HG02885 (cell line): ENCODE measurements around the gene PRR14L.
"Not testable (repeated sequence)": the region's sequence is repeated elsewhere in the genome, so short reads cannot be mapped to it uniquely, and the experiment has no call there.

Source experiments
- ATAC-seq: cut with Tn5 transposase; IDR thresholded peaks from one replicate; pipeline ENCODE4 v1.9.1; 2021; ENCODE audit warnings: mild to moderate bottlenecking; ENCODE audit not compliant: unreplicated experiment, poor library complexity

PRR14L gene

GRCh38 chr22:31749636-31750364 is at the start of gene PRR14L:
Gene PRR14L (minus strand): TSS chr22:31750132. CDS start chr22:31738860, 11,272 bp downstream.
- peak; percentile 68 for ATAC-seq

GRCh38 chr22:31799358-31799757 is 49.4 kb upstream of the PRR14L start:
- ATAC-seq, result not testable (repeated sequence)

GRCh38 chr22:31790240-31790639 is 40.3 kb upstream of the PRR14L start:
- ATAC-seq, result peak; percentile 72

GRCh38 chr22:31789803-31790202 is 39.9 kb upstream of the PRR14L start:
- no peak for ATAC-seq

GRCh38 chr22:31776231-31776630 is 26.3 kb upstream of the PRR14L start:
- ATAC-seq, result no peak

- ATAC-seq, result no peak
These were observed 23.5 kb upstream of the PRR14L start for GRCh38 chr22:31773416-31773815.

GRCh38 chr22:31768422-31769059 is 18.6 kb upstream of the PRR14L start:
- ATAC-seq, result no peak

- ATAC-seq, result no peak
These were observed 14.9 kb upstream of the PRR14L start for GRCh38 chr22:31764785-31765184.

- not testable (repeated sequence) for ATAC-seq
These were observed 8.9 kb upstream of the PRR14L start for GRCh38 chr22:31758860-31759259.

- ATAC-seq, result no peak
These were observed 7.3 kb upstream of the PRR14L start for GRCh38 chr22:31757265-31757664.

GRCh38 chr22:31754813-31755212 is 4.9 kb upstream of the PRR14L start:
- no peak for ATAC-seq

- peak; percentile 75 for ATAC-seq
These were observed 3.9 kb upstream of the PRR14L start, which contains the start of gene DEPDC5 for GRCh38 chr22:31753634-31754501. Gene DEPDC5 (plus strand): TSS chr22:31754019. CDS start chr22:31754922, 903 bp downstream.

GRCh38 chr22:31753005-31753633 is 3.2 kb upstream of the PRR14L start:
- peak; percentile 6 for ATAC-seq

GRCh38 chr22:31752096-31752847 is 2.3 kb upstream of the PRR14L start:
- ATAC-seq, result no peak

- ATAC-seq, result no peak
These were observed 693 bp upstream of the PRR14L start for GRCh38 chr22:31750365-31751284.

GRCh38 chr22:31748490-31748889 is 1.4 kb downstream of the PRR14L start:
- ATAC-seq, result no peak

GRCh38 chr22:31747441-31747840 is 2.5 kb downstream of the PRR14L start:
- no peak for ATAC-seq

- no peak for ATAC-seq
These were observed 6.1 kb downstream of the PRR14L start for GRCh38 chr22:31743871-31744270.

- ATAC-seq, result no peak
These were observed 7.2 kb downstream of the PRR14L start for GRCh38 chr22:31742682-31743081.
